HG02970 (cell line): Measurements from ENCODE around the gene CARMIL1.

ENCODE experiments used
- ATAC-seq: cut with Tn5 transposase; IDR thresholded peaks from one replicate; pipeline ENCODE4 v1.9.1; 2021; ENCODE audit warnings: mild to moderate bottlenecking, moderate library complexity, moderate number of reproducible peaks; ENCODE audit not compliant: unreplicated experiment, low FRiP score

CARMIL1 gene

GRCh38 chr6:25330796-25331685 is 51.9 kb downstream of the CARMIL1 start:
- ATAC-seq = no peak

DNA sequence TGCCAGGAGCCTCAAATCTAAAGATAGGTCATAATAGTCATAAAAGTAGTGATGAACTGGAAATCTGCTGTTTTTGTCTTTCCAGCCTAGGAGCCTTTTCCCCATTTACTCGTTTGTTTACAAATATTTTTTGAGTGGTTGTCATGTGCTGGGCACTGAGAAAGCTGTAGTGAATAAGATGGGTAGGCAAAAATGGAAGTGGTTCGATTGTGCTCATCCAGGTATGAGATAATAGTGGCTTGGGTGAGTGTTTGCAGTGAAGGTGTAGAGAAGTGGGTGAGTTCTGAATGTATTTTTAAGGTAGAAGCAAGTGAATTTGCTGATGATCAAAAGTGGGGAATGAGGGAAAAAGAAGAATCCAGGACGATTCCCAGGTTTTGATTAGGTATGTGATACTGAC is 53.0 kb downstream of the CARMIL1 start:
- ATAC-seq = no peak

GRCh38 chr6:25332655-25333071 is 53.5 kb downstream of the CARMIL1 start:
- ATAC-seq = no peak

- no peak for ATAC-seq
These were observed 54.3 kb downstream of the CARMIL1 start for GRCh38 chr6:25333471-25333870.

GRCh38 chr6:25334793-25335192 is 55.6 kb downstream of the CARMIL1 start:
- ATAC-seq = no peak

GRCh38 chr6:25336996-25337395 is 57.8 kb downstream of the CARMIL1 start:
- ATAC-seq = no peak

GRCh38 chr6:25337431-25337830 is 58.3 kb downstream of the CARMIL1 start:
- no peak for ATAC-seq

GRCh38 chr6:25340431-25341202 is 61.4 kb downstream of the CARMIL1 start:
- ATAC-seq = no peak

DNA sequence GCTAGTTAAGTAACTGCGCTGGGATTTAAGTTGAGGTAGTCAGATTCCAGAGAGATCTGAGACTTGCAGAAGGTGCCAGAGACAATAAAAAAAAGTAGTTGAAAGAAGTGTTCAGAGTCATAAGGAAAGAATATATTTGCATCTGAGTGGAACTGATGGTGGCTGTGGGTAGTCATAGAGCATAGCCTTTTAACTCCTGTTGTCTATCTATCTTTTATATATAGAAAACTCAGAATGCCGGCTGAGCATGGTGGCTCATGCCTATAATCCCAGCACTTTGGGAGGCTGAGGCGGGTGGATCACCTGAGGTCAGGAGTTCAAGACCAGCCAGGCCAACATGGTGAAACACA is 62.0 kb downstream of the CARMIL1 start:
- ATAC-seq = no peak

DNA sequence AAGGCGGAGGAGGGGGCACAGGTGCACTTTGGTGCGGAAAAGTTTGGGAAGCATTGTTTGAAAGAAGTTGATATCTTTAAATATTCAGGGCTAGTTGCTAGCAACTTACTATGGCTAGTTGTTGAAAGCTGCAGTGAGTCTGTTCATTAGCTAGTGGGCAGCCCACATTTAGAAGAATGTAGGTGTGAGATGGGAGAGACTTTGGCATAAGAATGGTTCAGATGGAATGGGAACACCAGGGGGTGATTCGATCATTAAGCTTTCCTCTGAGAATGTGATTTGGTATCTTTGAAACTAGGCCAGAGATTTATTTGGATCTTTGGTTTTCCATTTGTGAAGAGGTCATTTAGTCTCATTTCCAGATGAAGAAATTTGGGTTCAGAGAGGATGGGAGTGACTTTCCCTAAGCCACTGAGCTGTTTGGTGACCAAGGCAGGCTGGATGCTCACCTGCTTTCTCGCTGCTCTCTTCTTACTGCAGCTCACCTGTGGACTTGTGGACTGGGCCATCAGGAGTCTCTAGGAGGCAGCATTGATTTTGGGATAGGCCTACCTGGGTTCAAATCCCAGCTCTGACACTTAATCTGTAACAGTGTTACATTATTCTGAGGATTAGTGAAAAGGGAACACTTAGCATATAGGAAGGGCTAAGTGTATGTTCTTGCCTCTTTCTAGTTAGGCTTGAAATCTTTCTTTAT is 62.9 kb downstream of the CARMIL1 start:
- ATAC-seq = no peak

GRCh38 chr6:25342802-25343201 is 63.6 kb downstream of the CARMIL1 start:
- ATAC-seq = no peak

DNA sequence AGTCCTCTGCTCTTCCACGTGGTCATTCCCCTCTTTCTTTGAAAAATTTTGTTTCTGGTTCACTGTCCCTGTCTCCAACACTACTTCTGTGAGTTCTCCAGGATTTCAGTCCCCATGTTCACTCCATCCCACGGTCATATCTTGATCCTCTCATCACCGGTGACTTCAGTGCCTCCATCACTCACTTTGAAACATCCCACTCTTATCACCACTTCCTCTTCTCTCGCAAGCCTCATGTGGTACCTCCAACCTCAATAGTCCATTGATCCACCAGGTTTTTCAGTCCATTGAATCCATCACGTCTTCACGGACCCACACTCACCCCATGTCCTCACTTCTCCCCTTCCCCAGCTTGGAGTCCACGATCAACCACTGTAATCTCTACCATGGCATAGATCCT is 64.8 kb downstream of the CARMIL1 start:
- ATAC-seq = no peak

DNA sequence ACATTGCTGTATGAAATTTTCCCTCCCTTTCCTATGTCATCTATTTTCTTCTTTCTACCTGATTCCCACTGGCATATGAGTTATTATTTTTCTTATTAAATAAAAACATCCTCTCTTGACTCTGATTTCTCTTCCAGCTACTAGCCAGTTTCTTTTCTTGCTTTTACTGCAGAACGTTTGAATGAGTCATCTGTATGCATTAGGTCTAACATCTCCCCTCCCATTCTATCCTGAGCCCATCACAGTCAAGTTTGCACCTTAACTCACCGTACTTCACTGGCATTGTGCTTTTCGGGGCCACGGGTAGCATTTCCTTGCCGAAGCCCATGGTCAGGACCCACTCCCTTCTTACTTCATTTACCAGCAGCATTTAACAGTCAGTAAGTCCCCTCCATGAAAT is 65.7 kb downstream of the CARMIL1 start:
- ATAC-seq = no peak

GRCh38 chr6:25346064-25346463 is 66.9 kb downstream of the CARMIL1 start:
- no peak for ATAC-seq

DNA sequence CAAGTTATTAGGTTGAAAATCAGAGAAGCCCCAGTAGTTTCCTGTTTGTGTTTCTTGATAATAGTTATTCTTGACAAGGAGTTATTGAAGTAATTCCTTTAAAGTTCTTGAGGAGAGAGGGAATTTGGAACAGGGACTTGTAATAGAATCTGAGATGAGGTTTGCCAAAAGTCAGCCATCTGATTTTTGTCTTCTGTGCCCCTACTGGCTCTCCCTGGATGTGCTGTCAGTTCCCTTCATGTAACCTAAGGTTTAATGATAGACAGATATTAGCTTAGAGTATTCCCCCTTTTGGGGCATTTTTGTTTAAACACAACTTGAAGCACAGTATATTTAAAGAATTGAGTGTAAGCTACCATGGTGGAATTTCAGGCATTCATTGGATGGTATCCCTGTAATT is 71.4 kb downstream of the CARMIL1 start:
- no peak for ATAC-seq

DNA sequence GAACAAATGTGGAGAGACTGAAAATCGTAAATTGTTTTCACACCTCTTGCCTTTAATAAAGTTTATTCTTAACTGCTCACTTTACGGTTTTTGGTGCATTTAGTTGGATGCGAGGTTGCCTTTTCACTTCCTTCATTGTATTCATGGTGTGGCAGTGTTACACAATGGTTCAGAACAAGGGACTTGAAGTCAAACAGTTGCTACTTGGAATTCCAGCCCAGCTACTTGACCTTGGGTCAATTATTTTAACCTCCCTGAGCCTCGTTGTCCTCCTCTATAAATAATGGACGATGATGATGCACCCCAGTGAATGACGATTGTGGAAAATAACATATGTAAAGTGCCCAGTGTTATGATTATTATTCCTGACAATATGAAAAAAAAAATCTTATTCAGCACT is 72.3 kb downstream of the CARMIL1 start:
- no peak for ATAC-seq

- ATAC-seq = no peak
These were observed 73.1 kb downstream of the CARMIL1 start for GRCh38 chr6:25352285-25352684.

DNA sequence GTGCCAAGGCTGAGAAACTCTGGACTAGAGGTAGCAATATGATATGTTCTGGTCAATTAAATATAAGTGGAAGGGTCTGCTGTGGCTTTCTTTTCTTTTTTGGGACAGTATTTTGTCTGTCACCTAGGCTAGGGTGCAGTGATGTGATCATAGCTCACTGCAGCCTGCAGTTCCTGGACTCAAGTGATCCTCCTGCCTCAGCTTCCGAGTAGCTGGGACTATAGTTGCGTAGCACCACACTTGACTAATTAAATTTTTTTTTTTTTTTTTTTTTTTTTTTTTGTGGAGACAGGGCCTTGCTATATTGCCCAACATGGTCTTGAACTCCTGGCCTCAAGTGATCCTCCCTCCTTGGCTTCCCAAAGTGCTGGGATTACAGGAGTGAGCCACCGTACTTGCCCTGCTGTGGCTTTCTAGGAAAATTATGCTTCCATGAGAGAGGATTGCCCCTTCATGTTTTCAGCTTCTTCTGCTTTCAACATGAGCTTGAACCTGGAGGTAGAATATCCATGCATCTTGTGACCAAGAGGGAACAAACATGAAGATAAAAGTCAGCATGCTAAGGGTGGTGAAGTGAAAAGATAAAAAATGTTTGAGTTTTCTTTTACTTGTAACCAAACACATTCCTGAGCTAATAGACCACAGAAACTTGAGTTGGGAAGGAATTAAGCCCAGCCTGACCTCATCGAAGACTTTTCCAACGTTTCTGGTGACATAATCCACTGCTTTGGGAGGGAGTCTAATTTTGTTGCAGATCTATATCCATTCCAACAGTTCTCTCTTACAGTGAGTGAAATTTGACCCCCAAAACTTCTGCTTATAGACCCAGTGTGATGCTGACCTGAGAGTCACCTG is 75.1 kb downstream of the CARMIL1 start:
- no peak for ATAC-seq

DNA sequence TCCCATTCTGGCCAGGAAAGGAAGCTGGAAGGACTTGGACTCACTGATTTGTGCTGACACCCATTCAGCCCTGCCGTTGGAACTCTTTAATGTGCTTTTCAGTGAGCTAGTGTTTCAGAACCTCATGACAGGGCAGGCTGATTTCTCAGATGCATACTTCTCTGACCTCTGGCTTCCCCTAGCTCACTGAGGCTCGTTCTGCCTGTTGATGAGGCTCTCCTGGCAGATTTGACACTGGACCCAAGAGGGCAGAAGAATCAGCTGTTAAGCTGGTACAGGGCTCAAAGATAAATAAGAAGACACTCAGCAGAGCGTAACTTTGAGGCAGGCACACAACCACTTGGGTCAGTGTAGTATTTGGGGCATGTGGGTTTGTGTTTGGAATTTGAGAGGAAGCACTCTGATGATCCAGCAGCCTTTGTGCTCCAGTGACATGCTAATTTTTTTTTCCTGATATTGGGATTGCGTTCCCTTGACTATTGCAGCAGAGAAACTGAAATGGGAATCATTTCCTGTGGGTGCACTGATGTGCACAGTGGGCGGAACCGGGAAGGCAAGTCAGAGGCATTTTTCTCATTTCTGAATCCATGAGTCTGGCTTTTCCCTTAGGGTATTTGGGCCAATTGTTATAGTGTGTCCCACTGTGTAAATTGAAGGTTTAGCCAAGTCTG is 80.2 kb downstream of the CARMIL1 start:
- ATAC-seq = no peak

DNA sequence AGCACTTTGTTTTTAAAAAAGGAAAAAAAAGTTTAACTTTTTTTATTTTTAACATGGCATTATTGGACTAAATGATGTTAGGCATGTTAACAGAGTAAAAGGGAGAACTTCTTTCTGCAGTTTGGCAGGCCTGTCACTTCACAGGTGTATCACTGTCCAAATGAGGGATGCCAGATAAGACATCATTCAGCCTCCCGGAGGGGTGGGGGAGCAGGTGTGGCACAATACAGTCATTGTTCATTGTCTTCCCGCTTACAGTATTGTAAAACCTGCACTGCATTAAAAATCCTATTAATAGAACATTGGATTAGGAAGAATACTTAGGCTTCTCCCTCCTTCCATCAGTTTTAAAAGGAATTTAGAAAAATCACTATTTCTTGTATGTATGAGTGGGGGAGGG is 80.7 kb downstream of the CARMIL1 start:
- ATAC-seq = no peak
